Astrocyte (in vitro differentiated cells and primary cell): ENCODE measurements around the gene DKKL1.

Experiments used
- EZH2 ChIP-seq: IDR thresholded peaks from 2 replicates; pipeline ENCODE4 v1.6.1; 2012; ENCODE audit warnings: mild to moderate bottlenecking, low read length, inconsistent platforms; ENCODE audit not compliant: insufficient read depth
- TF ChIP-seq, protein P1 (sequence below): IDR thresholded peaks from 2 replicates; pipeline ENCODE4 v1.5.1; 2011; ENCODE audit warnings: low read depth, mild to moderate bottlenecking, inconsistent platforms, low read length, moderate library complexity; ENCODE audit not compliant: insufficient read depth

DNA sequence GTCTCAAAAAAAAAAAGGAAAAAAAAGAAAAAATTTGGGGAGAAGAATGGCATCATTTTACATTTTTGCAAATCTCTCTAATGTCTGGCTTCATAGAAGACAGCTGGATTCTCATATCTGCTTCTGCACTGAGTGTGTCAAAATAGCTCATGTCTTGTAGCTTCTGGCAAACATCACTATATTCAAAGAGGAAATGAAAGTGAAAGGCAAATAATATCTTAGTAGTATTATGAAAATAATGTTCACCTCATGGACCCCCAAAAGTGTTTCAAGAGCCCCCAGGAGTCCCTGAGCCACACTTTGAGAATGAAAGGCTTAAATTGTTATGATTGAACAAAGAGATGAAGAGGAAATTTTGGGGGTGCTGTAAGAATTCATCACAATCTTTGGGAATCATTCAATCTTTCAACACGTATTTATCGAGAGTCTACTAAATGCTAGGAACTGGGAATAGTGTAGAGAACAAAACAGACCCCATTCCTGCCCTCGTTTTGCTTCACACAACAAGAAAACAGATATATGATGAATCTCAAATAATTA, 37.4 kb upstream of the DKKL1 start:
- TF ChIP-seq, protein P1, sequence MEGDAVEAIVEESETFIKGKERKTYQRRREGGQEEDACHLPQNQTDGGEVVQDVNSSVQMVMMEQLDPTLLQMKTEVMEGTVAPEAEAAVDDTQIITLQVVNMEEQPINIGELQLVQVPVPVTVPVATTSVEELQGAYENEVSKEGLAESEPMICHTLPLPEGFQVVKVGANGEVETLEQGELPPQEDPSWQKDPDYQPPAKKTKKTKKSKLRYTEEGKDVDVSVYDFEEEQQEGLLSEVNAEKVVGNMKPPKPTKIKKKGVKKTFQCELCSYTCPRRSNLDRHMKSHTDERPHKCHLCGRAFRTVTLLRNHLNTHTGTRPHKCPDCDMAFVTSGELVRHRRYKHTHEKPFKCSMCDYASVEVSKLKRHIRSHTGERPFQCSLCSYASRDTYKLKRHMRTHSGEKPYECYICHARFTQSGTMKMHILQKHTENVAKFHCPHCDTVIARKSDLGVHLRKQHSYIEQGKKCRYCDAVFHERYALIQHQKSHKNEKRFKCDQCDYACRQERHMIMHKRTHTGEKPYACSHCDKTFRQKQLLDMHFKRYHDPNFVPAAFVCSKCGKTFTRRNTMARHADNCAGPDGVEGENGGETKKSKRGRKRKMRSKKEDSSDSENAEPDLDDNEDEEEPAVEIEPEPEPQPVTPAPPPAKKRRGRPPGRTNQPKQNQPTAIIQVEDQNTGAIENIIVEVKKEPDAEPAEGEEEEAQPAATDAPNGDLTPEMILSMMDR, result no peak
- TF ChIP-seq EZH2, result no peak
